IMR-90 (cell line): ENCODE results near the gene RAB11FIP4. TPM values are rescaled to one million over a fixed set of nuclear protein-coding genes. Genes with fewer than 3 reads are reported as not detected.

ENCODE experiments used
- ATAC-seq: fragments of 200-7000 bp; cut with Tn5 transposase; 2 replicates; pipeline ENCODE4 v1.9.1; 2020; ENCODE audit warnings: low read depth, mild to moderate bottlenecking, moderate library complexity
- BruUV-seq: library from RNA; stranded (reverse); fragments of 400-500 nt; replicated peaks from 2 replicates; lab custom pipeline; 2021; lab: Mats Ljungman, UMichigan
- CTCF ChIA-PET: fragments of 300-600 bp; formaldehyde crosslinking; extraction: SDS; loops from one replicate; lab custom pipeline; 2021; ENCODE audit warnings: antibody characterized with exemption; lab: Yijun Ruan, JAX
- POLR2A ChIA-PET: fragments of 300-600 bp; sonication (Branson Sonifier 250); formaldehyde crosslinking; loops from one replicate; lab custom pipeline; 2022; ENCODE audit warnings: antibody characterized with exemption; ENCODE audit not compliant: unreplicated experiment; lab: Charles Lee
- DNase-seq: peaks from one replicate; pipeline ENCODE4 v3.0.0; 2013
- H2AFZ ChIP-seq: replicated peaks from 2 replicates; pipeline ENCODE3; 2013; ENCODE audit warnings: low read length, mild to moderate bottlenecking; ENCODE audit not compliant: poor library complexity
- H2AK5ac ChIP-seq: 2 replicates; pipeline ENCODE4 v1.6.1; 2013; ENCODE audit warnings: low read depth, low read length, inconsistent platforms
- H2AK9ac ChIP-seq: replicated peaks from 2 replicates; pipeline ENCODE3; 2013; ENCODE audit warnings: mild to moderate bottlenecking, low read depth, low read length, moderate library complexity; ENCODE audit not compliant: poor library complexity
- H2BK120ac ChIP-seq: 2 replicates; pipeline ENCODE4 v1.6.1; 2013; ENCODE audit warnings: low read depth, low read length, inconsistent platforms
- H2BK15ac ChIP-seq: 3 replicates; pipeline ENCODE4 v1.6.1; 2013; ENCODE audit warnings: low read depth, low read length, inconsistent platforms
- H2BK20ac ChIP-seq: 2 replicates; pipeline ENCODE4 v1.6.1; 2013; ENCODE audit warnings: low read depth, mild to moderate bottlenecking, inconsistent platforms, low read length, moderate library complexity
- H2BK5ac ChIP-seq: 2 replicates; pipeline ENCODE4 v1.6.1; 2013; ENCODE audit warnings: mild to moderate bottlenecking, low read depth, low read length, inconsistent platforms; ENCODE audit not compliant: poor library complexity, severe bottlenecking
- H3K14ac ChIP-seq: replicated peaks from 2 replicates; pipeline ENCODE4 v1.6.1; 2013; ENCODE audit warnings: low read depth, low read length, inconsistent platforms
- H3K18ac ChIP-seq: 2 replicates; pipeline ENCODE4 v1.6.1; 2013; ENCODE audit warnings: low read depth, low read length, control low read depth
- H3K23ac ChIP-seq: 2 replicates; pipeline ENCODE4 v1.6.1; 2013; ENCODE audit warnings: low read depth, low read length, inconsistent platforms
- H3K27ac ChIP-seq: 2 replicates; pipeline ENCODE4 v1.5.1; 2013; ENCODE audit warnings: mild to moderate bottlenecking, control low read depth, low read length; ENCODE audit not compliant: insufficient read depth
- H3K27me3 ChIP-seq: 2 replicates; pipeline ENCODE4 v1.6.1; 2013; ENCODE audit warnings: low read length; ENCODE audit not compliant: control insufficient read depth, insufficient read depth
- H3K36me3 ChIP-seq: 2 replicates; pipeline ENCODE4 v1.6.1; 2013; ENCODE audit warnings: low read length, mixed read lengths; ENCODE audit not compliant: control insufficient read depth, insufficient read depth
- H3K4ac ChIP-seq: 2 replicates; pipeline ENCODE4 v1.6.1; 2013; ENCODE audit warnings: low read depth, low read length, inconsistent platforms
- H3K4me1 ChIP-seq: 2 replicates; pipeline ENCODE4 v1.6.1; 2013; ENCODE audit warnings: low read length, mixed read lengths; ENCODE audit not compliant: control insufficient read depth, insufficient read depth
- H3K4me2 ChIP-seq: 2 replicates; pipeline ENCODE4 v1.6.1; 2013; ENCODE audit warnings: low read depth, mild to moderate bottlenecking, control low read depth, low read length, moderate library complexity
- H3K4me3 ChIP-seq: 2 replicates; pipeline ENCODE4 v1.5.1; 2013; ENCODE audit warnings: low read depth, mild to moderate bottlenecking, control low read depth, low read length, moderate library complexity; ENCODE audit not compliant: insufficient read depth
- H3K56ac ChIP-seq: 2 replicates; pipeline ENCODE4 v1.6.1; 2013; ENCODE audit warnings: low read length, inconsistent platforms; ENCODE audit not compliant: insufficient read depth; ENCODE audit errors: extremely low read depth
- H3K79me1 ChIP-seq, 2 experiments: 2 replicates each; pipeline ENCODE4 v1.6.1; 2013; ENCODE audit warnings: low read length in 2 of 2, inconsistent platforms in 1 of 2, low read depth in 1 of 2
- H3K9ac ChIP-seq: 2 replicates; pipeline ENCODE4 v1.6.1; 2013; ENCODE audit warnings: low read depth, low read length, control low read depth
- H3K9me1 ChIP-seq: 2 replicates; pipeline ENCODE4 v1.6.1; 2013; ENCODE audit warnings: low read length, inconsistent platforms; ENCODE audit not compliant: insufficient read depth
- H3K9me3 ChIP-seq: 2 replicates; pipeline ENCODE4 v1.6.1; 2013; ENCODE audit warnings: low read length; ENCODE audit not compliant: control insufficient read depth, insufficient read depth
- H4K20me1 ChIP-seq: 2 replicates; pipeline ENCODE4 v1.6.1; 2013; ENCODE audit warnings: low read length, inconsistent platforms; ENCODE audit not compliant: insufficient read depth
- H4K5ac ChIP-seq: 2 replicates; pipeline ENCODE4 v1.6.1; 2013; ENCODE audit warnings: mild to moderate bottlenecking, low read depth, low read length, control low read depth
- H4K8ac ChIP-seq, 2 experiments: 2 replicates each; pipeline ENCODE4 v1.6.1; 2013; ENCODE audit warnings: low read depth in 2 of 2, low read length in 2 of 2, control low read depth in 1 of 2, inconsistent platforms in 1 of 2
- H4K91ac ChIP-seq: 2 replicates; pipeline ENCODE4 v1.6.1; 2013; ENCODE audit warnings: low read depth, low read length, inconsistent platforms; ENCODE audit not compliant: insufficient read depth
- BHLHE40 ChIP-seq: fragments of 150-350 bp; IDR thresholded peaks from 2 replicates; pipeline ENCODE4 v1.6.1; 2016; ENCODE audit warnings: mild to moderate bottlenecking, low read depth, low read length
- CEBPB ChIP-seq: IDR thresholded peaks from 2 replicates; pipeline ENCODE4 v1.6.1; 2012; ENCODE audit warnings: low read depth, low read length, improper control_type of control experiment
- CHD1 ChIP-seq: IDR thresholded peaks from 2 replicates; pipeline ENCODE4 v1.6.1; 2012; ENCODE audit warnings: low read depth, low read length, improper control_type of control experiment
- ELK1 ChIP-seq: fragments of 150-350 bp; IDR thresholded peaks from 2 replicates; pipeline ENCODE4 v1.6.1; 2016; ENCODE audit warnings: low read depth, mild to moderate bottlenecking, low read length, moderate library complexity, borderline replicate concordance
- FOS ChIP-seq: fragments of 150-350 bp; IDR thresholded peaks from 2 replicates; pipeline ENCODE4 v1.6.1; 2016; ENCODE audit warnings: low read depth, low read length
- MAFK ChIP-seq: IDR thresholded peaks from 2 replicates; pipeline ENCODE4 v1.6.1; 2012; ENCODE audit warnings: low read depth, low read length, improper control_type of control experiment
- MAZ ChIP-seq: IDR thresholded peaks from 2 replicates; pipeline ENCODE4 v1.6.1; 2012; ENCODE audit warnings: low read depth, mild to moderate bottlenecking, low read length, improper control_type of control experiment, moderate library complexity, borderline replicate concordance
- MXI1 ChIP-seq: IDR thresholded peaks from 2 replicates; pipeline ENCODE4 v1.6.1; 2012; ENCODE audit warnings: low read depth, mild to moderate bottlenecking, low read length, moderate library complexity, borderline replicate concordance
- NFE2L2 ChIP-seq: fragments of 150-350 bp; IDR thresholded peaks from 2 replicates; pipeline ENCODE4 v1.6.1; 2016; ENCODE audit warnings: low read depth, mild to moderate bottlenecking, low read length
- POLR2A ChIP-seq: IDR thresholded peaks from 2 replicates; pipeline ENCODE4 v1.6.1; 2012; ENCODE audit warnings: mild to moderate bottlenecking, low read depth, low read length
- RAD21 ChIP-seq: IDR thresholded peaks from 2 replicates; pipeline ENCODE4 v1.6.1; 2012; ENCODE audit warnings: low read length, improper control_type of control experiment
- SMC3 ChIP-seq: fragments of 150-350 bp; IDR thresholded peaks from 2 replicates; pipeline ENCODE4 v1.6.1; 2016; ENCODE audit warnings: low read depth, mild to moderate bottlenecking, antibody characterized with exemption, low read length, moderate library complexity
- WGBS, 2 experiments: methylation state at CpG; one replicate each; pipeline versions ENCODE4 v1.1.5 to v1.1.7; 2013; ENCODE audit warnings: missing lambda C conversion rate in 2 of 2; ENCODE audit not compliant: insufficient read length in 1 of 2; ENCODE audit errors: extremely low coverage in 2 of 2; 5-methylcytosine and 5-hydroxymethylcytosine counted together
- dilution Hi-C: fragments of 300-500 bp; cut with HindIII; formaldehyde crosslinking; loops from one replicate; pipeline ENCODE4 v1.14.3; 2018; ENCODE audit warnings: low sequenced_read_pairs; ENCODE audit not compliant: unreplicated experiment
- in situ Hi-C: fragments of 300-500 bp; cut with MboI; formaldehyde crosslinking; loops from 3 replicates; pipeline ENCODE4 v1.14.3; 2019; ENCODE audit warnings: low sequenced_read_pairs, inconsistent platforms, mixed read lengths
- intact Hi-C: fragments of 100-400 bp; cut with micrococcal nuclease; formaldehyde crosslinking; loops from 2 replicates; pipeline ENCODE4 v1.10.0; 2022
- polyA plus RNA-seq, 3 experiments: library from polyadenylated mRNA; depleted of rRNA; stranded (reverse); fragments of >200 nt; gene quantifications; 2 replicates each; pipeline ENCODE4 v1.2.3, GENCODE V29; 2012; ENCODE audit warnings: low replicate concordance in 1 of 3
- total RNA-seq: library from RNA; depleted of rRNA; stranded (reverse); fragments of >200 nt; gene quantifications from 2 replicates; pipeline ENCODE4 v1.2.3, GENCODE V29; 2012
- TF ChIP-seq, protein P1 (sequence below): conservative IDR thresholded peaks from 2 replicates; pipeline ENCODE4 v1.5.1; 2012; ENCODE audit warnings: mild to moderate bottlenecking, low read depth, low read length, improper control_type of control experiment
- TF ChIP-seq, protein P2 (sequence below): fragments of 150-350 bp; IDR thresholded peaks from 2 replicates; pipeline ENCODE4 v1.6.1; 2017; ENCODE audit warnings: mild to moderate bottlenecking, antibody characterized with exemption, low read length, low read depth

Gene RAB11FIP4
- total and polyA plus RNA-seq, 2 of the 4 experiments (the other 2 are of a cell fraction), result 0.68 to 1.1 TPM

DNA sequence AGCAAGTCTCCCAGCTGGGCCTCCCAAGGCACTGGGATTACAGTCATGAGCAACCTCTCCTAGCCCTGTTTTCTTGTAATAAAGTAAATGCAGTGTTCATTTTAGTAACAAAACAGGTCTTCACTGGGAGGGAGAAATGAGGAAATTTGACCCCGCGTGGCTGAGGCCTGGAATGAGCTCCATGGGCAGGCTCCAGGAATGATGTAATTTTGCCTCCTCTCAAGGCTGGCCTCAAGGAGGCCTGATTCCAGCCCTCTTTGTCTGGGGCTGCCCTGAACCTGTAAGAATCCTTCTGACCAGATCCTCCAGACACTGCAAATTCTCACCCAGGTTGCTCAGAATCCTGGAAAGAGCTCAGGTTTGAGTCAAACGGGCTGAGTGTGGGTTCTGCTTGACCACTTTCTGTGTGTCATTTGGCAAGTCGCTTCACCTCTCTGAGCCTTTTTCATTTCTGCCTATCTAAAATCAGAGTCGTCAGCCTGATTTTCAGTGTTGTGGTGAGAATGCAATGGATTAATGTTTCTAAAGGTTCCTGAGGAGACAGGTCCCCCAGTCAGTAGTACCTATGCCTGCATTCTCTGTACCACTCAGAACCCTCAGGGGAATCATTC, 57.1 kb downstream of the RAB11FIP4 start:
- no peak overlapping the region for H2AK9ac ChIP-seq
- DNase-seq (peak; percentile 62), ATAC-seq (peak; percentile 72)
- in situ Hi-C loops, result no loop called here
- peaks cover 2% of the 10 kb centered on the region; the same call in 1 of the 2 replicates for H3K27me3 ChIP-seq
- H4K91ac ChIP-seq, result no peak overlapping the region
- intact Hi-C loops, result loop anchor here (5.0 kb wide), 1 partner anchor 149 kb away; no protein-coding TSS in a partner anchor
- no peaks in the 10 kb centered on the region for H3K9me3 ChIP-seq
- TF ChIP-seq CHD1 (no peak), BHLHE40 (no peak), RAD21 (no peak), CEBPB (no peak), SMC3 (no peak), POLR2A (no peak), MXI1 (no peak), FOS (no peak), MAZ (no peak), MAFK (no peak), ELK1 (no peak), NFE2L2 (no peak)
- TF ChIP-seq, protein P1, sequence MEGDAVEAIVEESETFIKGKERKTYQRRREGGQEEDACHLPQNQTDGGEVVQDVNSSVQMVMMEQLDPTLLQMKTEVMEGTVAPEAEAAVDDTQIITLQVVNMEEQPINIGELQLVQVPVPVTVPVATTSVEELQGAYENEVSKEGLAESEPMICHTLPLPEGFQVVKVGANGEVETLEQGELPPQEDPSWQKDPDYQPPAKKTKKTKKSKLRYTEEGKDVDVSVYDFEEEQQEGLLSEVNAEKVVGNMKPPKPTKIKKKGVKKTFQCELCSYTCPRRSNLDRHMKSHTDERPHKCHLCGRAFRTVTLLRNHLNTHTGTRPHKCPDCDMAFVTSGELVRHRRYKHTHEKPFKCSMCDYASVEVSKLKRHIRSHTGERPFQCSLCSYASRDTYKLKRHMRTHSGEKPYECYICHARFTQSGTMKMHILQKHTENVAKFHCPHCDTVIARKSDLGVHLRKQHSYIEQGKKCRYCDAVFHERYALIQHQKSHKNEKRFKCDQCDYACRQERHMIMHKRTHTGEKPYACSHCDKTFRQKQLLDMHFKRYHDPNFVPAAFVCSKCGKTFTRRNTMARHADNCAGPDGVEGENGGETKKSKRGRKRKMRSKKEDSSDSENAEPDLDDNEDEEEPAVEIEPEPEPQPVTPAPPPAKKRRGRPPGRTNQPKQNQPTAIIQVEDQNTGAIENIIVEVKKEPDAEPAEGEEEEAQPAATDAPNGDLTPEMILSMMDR, result no peak
- TF ChIP-seq, protein P2, sequence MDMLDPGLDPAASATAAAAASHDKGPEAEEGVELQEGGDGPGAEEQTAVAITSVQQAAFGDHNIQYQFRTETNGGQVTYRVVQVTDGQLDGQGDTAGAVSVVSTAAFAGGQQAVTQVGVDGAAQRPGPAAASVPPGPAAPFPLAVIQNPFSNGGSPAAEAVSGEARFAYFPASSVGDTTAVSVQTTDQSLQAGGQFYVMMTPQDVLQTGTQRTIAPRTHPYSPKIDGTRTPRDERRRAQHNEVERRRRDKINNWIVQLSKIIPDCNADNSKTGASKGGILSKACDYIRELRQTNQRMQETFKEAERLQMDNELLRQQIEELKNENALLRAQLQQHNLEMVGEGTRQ, result no peak
- H3K36me3 ChIP-seq, result no peaks in the 10 kb centered on the region
- ChIA-PET POLR2A (no interaction called here), CTCF (interaction anchor here (0.6 to 1.1 kb wide), 2 partner anchors 12 to 117 kb away, joined by 3 to 4 read pairs; no protein-coding TSS in a partner anchor)
- no peak overlapping the region for H4K5ac ChIP-seq
- no peak overlapping the region for H3K4me2 ChIP-seq
- H2BK5ac ChIP-seq, result no peak overlapping the region
- no peaks in the 10 kb centered on the region; the same call in 1 of the 2 replicates for H3K4me1 ChIP-seq
- no peak overlapping the region for H3K23ac ChIP-seq
- no peak overlapping the region for H2BK120ac ChIP-seq
- no peak overlapping the region for H3K9ac ChIP-seq
- no peaks in the 10 kb centered on the region for H3K79me1 ChIP-seq
- dilution Hi-C loops, result no loop called here
- H3K4ac ChIP-seq, result no peak overlapping the region
- H3K14ac ChIP-seq, result no peak overlapping the region
- H2AK5ac ChIP-seq, result no peak overlapping the region
- H2BK20ac ChIP-seq, result no peak overlapping the region
- H3K18ac ChIP-seq, result no peak overlapping the region
- no peak overlapping the region for H3K27ac ChIP-seq
- H3K4me3 ChIP-seq, result no peak overlapping the region
- H3K56ac ChIP-seq, result no peak overlapping the region
- WGBS, 2 experiments, result 92% methylated on average over 2 of the region's 5 CpGs; no CpG with 5 or more reads in 1 of the 2 experiments
- BruUV-seq, result no TSS peak
- no peak overlapping the region for H2AFZ ChIP-seq
- no peak overlapping the region for H2BK15ac ChIP-seq
- no peak overlapping the region for H4K8ac ChIP-seq
- no peaks in the 10 kb centered on the region for H4K20me1 ChIP-seq
- 0 out of 2 replicates have a peak, but pooled peaks cover 3% of the 10 kb centered on the region for H3K9me1 ChIP-seq
